T-helper 2 cell treated with Interferon-gamma antibody and Interleukin-4, amounts not matched to agents 5 μg/mL and 100 μg/mL, for 36 hours (primary cell): ENCODE data around the gene METTL1.

Experiments used
- DNase-seq: peaks from one replicate; pipeline ENCODE4 v3.0.0; 2021; ENCODE audit warnings: low spot score
- H3K27ac Mint-ChIP-seq: one replicate; pipeline ENCODE4 v1.8.0; 2021; ENCODE audit warnings: mild to moderate bottlenecking, mixed read lengths
- H3K27me3 Mint-ChIP-seq: one replicate; pipeline ENCODE4 v1.8.0; 2021; ENCODE audit warnings: low read depth, mixed read lengths
- H3K36me3 Mint-ChIP-seq: one replicate; pipeline ENCODE4 v1.8.0; 2021; ENCODE audit warnings: low read depth, mixed read lengths
- H3K4me1 Mint-ChIP-seq: one replicate; pipeline ENCODE4 v1.8.0; 2021; ENCODE audit warnings: low read depth, mixed read lengths
- H3K4me3 Mint-ChIP-seq: one replicate; pipeline ENCODE4 v1.8.0; 2022; ENCODE audit warnings: mild to moderate bottlenecking, moderate library complexity, mixed read lengths
- H3K9me3 Mint-ChIP-seq: one replicate; pipeline ENCODE4 v1.8.0; 2021; ENCODE audit warnings: mixed read lengths

The METTL1 gene

DNA sequence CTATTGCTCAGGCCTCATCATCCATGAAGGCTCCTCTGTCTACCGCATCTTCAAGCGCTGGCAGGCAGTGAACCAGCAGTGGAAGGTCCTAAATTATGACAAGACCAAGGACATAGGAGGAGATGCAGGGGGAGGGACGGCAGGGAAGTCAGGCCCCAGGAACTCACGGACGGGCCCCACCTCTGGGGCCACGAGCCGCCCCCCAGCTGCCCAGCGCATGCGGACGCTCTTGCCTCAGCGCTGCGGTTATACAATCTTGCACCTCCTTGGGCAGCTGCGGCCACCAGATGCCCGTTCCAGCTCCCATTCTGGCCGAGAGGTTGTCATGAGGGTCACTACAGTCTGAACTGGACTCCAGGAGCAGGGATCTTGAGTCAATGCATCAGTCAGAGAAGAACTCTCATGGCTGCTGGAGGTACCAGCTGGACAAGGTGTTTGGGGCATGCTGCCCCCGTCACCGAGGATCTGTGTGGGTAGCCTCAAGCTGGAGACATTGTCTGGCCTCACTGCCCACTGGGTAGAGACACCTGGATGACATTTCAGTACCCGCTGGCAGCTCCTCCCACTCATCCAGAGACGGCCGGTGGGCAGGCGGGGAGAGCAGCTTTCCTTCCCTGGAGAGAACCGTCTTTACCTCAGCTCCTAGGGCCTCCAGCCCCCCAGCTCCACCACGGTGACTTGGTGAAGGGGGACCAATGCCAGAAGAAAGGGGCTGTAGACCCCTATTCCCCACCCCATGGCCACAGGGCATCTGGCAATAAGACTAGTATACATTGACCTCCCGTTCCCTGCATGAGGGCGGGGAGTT is 13.1 kb downstream of the METTL1 start:
- Mint-ChIP-seq H3K4me1 (peaks cover 24% of the 10 kb centered on the region), H3K27ac (no peak overlapping the region), H3K27me3 (no peaks in the 10 kb centered on the region), H3K9me3 (no peaks in the 10 kb centered on the region), H3K4me3 (no peak overlapping the region), H3K36me3 (peaks cover 13% of the 10 kb centered on the region)
- DNase-seq, result no peak

- H3K27ac Mint-ChIP-seq, result no peak overlapping the region
- H3K36me3 Mint-ChIP-seq, result peaks cover 13% of the 10 kb centered on the region
- H3K4me3 Mint-ChIP-seq, result no peak overlapping the region
- H3K9me3 Mint-ChIP-seq, result no peaks in the 10 kb centered on the region
- H3K4me1 Mint-ChIP-seq, result peaks cover 32% of the 10 kb centered on the region
- H3K27me3 Mint-ChIP-seq, result no peaks in the 10 kb centered on the region
- DNase-seq, result no peak
Observed at GRCh38 chr12:57757771-57758170, 14.1 kb downstream of the METTL1 start.

DNA sequence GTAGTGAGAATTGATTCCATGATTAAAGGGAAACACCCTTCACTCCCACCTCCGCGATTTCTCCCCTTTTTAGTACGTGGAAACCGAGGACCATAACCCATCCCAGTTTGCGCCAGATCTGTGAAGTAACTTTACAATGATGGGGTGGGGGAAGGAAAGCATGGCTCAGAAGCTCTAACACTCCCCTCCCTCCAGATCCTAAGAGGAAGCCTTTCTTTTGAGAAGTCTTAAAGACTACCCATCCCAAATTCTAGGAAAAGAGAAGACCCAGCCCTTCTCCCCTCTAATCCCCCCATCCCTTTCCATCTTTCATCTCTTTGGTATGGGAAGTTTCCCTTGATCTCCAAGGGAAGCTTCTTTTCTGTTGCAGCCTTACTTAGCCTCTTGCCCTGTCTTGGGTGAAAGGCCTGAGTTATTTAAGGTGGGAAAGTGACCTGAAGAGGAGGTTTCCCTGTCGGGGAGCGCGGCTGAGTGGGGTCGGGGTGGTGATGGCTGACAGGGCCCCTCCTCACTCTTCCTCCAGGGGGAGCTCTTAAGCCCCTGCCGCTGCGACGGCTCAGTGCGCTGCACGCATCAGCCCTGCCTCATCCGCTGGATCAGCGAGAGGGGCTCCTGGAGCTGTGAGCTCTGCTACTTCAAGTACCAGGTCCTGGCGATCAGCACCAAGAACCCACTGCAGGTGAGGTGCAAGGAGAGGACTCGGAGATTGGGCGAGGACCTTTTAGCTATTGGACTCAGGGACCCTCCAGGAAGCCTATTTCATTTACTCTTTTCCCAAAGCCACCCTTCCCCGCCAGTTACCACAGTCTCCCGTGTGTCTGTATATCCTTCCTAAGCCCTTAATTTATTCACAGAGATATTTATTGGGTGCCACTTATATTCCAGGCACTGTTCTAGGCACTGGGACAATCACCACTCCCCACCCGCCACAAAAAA is 15.2 kb downstream of the METTL1 start:
- no peaks in the 10 kb centered on the region for H3K9me3 Mint-ChIP-seq
- peak; percentile 59 for DNase-seq
- H3K27me3 Mint-ChIP-seq, result peaks cover 3% of the 10 kb centered on the region
- H3K36me3 Mint-ChIP-seq, result peaks cover 18% of the 10 kb centered on the region
- H3K4me1 Mint-ChIP-seq, result peaks cover 36% of the 10 kb centered on the region
- peak overlapping the region; percentile 18 for H3K27ac Mint-ChIP-seq
- H3K4me3 Mint-ChIP-seq, result peak overlapping the region; percentile 85

DNA sequence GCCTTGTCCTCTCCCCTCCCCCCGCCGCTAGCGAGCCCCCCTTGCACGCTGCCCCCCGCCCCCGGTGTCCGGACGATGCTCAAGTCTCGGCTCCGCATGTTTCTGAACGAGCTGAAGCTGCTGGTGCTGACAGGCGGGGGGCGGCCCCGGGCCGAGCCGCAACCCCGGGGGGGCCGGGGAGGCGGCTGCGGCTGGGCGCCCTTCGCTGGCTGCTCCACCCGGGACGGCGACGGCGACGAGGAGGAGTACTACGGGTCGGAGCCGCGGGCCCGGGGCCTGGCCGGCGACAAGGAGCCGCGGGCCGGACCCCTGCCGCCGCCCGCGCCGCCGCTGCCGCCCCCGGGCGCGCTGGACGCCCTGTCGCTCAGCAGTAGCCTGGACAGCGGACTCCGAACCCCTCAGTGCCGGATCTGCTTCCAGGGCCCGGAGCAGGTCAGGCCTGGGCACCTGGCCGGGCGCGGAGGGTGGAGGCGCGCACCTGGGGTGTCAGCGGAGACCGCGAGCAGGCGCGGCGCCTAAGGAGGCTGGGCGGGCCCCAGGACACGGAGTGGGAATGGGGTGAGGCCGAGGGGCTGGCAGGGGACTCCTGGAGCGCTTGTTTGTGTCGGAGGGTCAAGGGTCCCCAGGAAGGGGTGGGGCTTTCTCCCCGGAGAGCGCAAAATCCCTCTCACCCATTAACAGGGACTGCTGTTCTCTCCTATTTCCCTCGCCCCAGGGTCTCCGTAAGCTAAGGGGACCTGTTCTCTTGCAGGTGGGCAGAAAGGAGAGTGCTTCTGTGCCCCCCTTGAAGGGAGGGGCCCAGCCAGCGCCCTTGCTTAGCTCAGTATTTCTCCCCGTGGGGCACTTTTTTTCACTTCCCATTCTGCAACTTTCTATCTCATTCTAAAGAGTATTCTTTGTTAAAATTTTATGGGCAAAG is 16.2 kb downstream of the METTL1 start:
- Mint-ChIP-seq H3K4me3 (peak overlapping the region; percentile 85), H3K27me3 (peaks cover 3% of the 10 kb centered on the region), H3K27ac (peak overlapping the region; percentile 18), H3K36me3 (peaks cover 26% of the 10 kb centered on the region), H3K4me1 (peaks cover 46% of the 10 kb centered on the region), H3K9me3 (no peaks in the 10 kb centered on the region)
- DNase-seq, result peak; percentile 15

- no peak overlapping the region for H3K27ac Mint-ChIP-seq
- no peaks in the 10 kb centered on the region for H3K9me3 Mint-ChIP-seq
- peaks cover 50% of the 10 kb centered on the region for H3K4me1 Mint-ChIP-seq
- H3K27me3 Mint-ChIP-seq, result peaks cover 3% of the 10 kb centered on the region
- H3K36me3 Mint-ChIP-seq, result peaks cover 31% of the 10 kb centered on the region
- no peak for DNase-seq
- no peak overlapping the region for H3K4me3 Mint-ChIP-seq
Observed at GRCh38 chr12:57755194-57755453, 16.8 kb downstream of the METTL1 start.

DNA sequence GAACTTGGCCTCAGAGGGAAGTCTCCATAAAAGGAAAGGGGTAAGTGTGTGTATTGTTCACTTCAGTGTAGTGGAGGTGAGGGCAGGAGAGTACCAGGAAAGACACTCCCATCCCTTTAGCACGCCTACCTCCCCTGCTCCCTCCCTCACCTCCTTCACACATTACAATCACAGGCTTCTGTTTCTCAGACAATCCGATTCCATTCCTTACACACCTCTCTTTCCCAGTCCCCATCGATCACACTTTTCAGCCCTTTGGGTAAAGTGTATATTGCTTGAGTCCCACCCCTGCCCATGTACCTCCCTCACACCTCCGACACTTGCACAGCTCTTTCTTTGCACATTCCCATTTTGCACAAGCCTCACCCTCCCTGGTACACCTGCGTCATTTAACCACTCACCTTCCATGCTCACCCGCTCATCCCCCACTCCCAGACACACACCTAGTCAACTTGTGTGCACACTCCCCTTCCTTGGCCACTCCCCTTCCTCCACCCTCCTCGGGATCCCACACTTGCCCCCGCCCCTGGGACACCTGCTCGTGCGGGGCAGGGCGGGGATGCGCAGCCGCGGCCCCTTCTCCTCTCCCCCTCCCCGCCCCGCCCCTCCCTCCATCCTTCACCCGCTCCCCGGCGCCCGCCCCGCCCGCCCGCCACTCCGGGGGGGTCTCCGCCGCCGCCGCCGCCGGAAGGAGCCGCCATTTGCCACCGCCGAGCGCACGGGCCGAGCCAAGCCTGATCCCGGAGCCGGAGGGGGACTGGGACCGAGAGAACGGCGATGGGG is 17.3 kb downstream of the METTL1 start, which contains the start of gene MARCHF9:
TSS of gene MARCHF9 (plus strand) at position 693 of the 783 bp plus-strand sequence. CDS start 426 bp downstream, outside the sequence.
- DNase-seq, result peak; percentile 83
- Mint-ChIP-seq H3K27ac (peak within 1 kb of the TSS; percentile 85), H3K36me3 (peaks cover 32% of the 10 kb centered on the region), H3K27me3 (peaks cover 3% of the 10 kb centered on the region), H3K4me3 (peak within 1 kb of the TSS; percentile 89), H3K4me1 (peaks cover 51% of the 10 kb centered on the region), H3K9me3 (no peaks in the 10 kb centered on the region)

- peaks cover 35% of the 10 kb centered on the region for H3K36me3 Mint-ChIP-seq
- H3K9me3 Mint-ChIP-seq, result no peaks in the 10 kb centered on the region
- H3K27ac Mint-ChIP-seq, result peak overlapping the region; percentile 85
- peak overlapping the region; percentile 89 for H3K4me3 Mint-ChIP-seq
- H3K4me1 Mint-ChIP-seq, result peaks cover 47% of the 10 kb centered on the region
- DNase-seq, result no peak
- H3K27me3 Mint-ChIP-seq, result peaks cover 3% of the 10 kb centered on the region
Observed at GRCh38 chr12:57753756-57754337, 18.1 kb downstream of the METTL1 start.

GRCh38 chr12:57752668-57753000 is 19.3 kb downstream of the METTL1 start:
- Mint-ChIP-seq H3K4me1 (peaks cover 47% of the 10 kb centered on the region), H3K27me3 (peaks cover 3% of the 10 kb centered on the region), H3K4me3 (peak overlapping the region; percentile 96), H3K36me3 (peaks cover 36% of the 10 kb centered on the region), H3K27ac (peak overlapping the region; percentile 89), H3K9me3 (no peaks in the 10 kb centered on the region)
- DNase-seq, result no peak

- peaks cover 40% of the 10 kb centered on the region for H3K36me3 Mint-ChIP-seq
- peak within 1 kb of the TSS; percentile 89 for H3K27ac Mint-ChIP-seq
- DNase-seq, result peak; percentile 99
- H3K27me3 Mint-ChIP-seq, result peaks cover 3% of the 10 kb centered on the region
- peaks cover 46% of the 10 kb centered on the region for H3K4me1 Mint-ChIP-seq
- H3K4me3 Mint-ChIP-seq, result peak within 1 kb of the TSS; percentile 96
- H3K9me3 Mint-ChIP-seq, result no peaks in the 10 kb centered on the region
Observed at GRCh38 chr12:57751788-57752667, 19.9 kb downstream of the METTL1 start, which contains the start of gene CDK4. TSS of gene CDK4 (minus strand) at chr12:57752310. CDS start at chr12:57751717, 593 bp downstream.

DNA sequence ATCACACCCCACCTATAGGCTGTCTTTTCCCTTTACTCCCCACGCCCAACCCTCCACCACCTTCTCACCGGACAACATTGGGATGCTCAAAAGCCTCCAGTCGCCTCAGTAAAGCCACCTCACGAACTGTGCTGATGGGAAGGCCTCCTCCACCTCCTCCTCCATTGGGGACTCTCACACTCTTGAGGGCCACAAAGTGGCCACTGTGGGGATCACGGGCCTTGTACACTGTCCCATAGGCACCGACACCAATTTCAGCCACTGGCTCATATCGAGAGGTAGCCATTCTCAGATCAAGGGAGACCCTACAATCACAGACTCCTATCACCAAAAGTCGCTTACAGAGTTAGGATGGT is 20.5 kb downstream of the METTL1 start:
- Mint-ChIP-seq H3K9me3 (no peaks in the 10 kb centered on the region), H3K4me1 (peaks cover 43% of the 10 kb centered on the region), H3K27me3 (peaks cover 3% of the 10 kb centered on the region), H3K4me3 (peak overlapping the region; percentile 96), H3K27ac (peak overlapping the region; percentile 89), H3K36me3 (peaks cover 41% of the 10 kb centered on the region)
- DNase-seq, result no peak

GRCh38 chr12:57750561-57751431 is 21.1 kb downstream of the METTL1 start:
- no peak for DNase-seq
- Mint-ChIP-seq H3K27ac (peak overlapping the region; percentile 89), H3K9me3 (no peaks in the 10 kb centered on the region), H3K27me3 (peaks cover 3% of the 10 kb centered on the region), H3K36me3 (peaks cover 45% of the 10 kb centered on the region), H3K4me3 (peak overlapping the region; percentile 96), H3K4me1 (peaks cover 45% of the 10 kb centered on the region)
